ENCODE data around the gene CTSS.
"Not testable (repeated sequence)": the region's sequence is repeated elsewhere in the genome, so short reads cannot be mapped to it uniquely, and the experiment has no call there.

CTSS gene

GRCh38 chr1:150775276-150775675 lies 9.7 kb upstream of the CTSS start:
- Histone ChIP-seq H3K27ac (peak overlapping the region; percentile 96), H3K4me1 (ENCODE audit: control insufficient read depth in 1 of 2, insufficient read depth in 1 of 2, low read depth in 1 of 2, low read length in 1 of 2) (peaks cover 82 to 94% of the 10 kb centered on the region in 2 experiments), H3K36me3 (no peaks in the 10 kb centered on the region), H3K9me3 (no peaks in the 10 kb centered on the region), H3K4me3 (ENCODE audit: low read depth in 1 of 2, low read length in 1 of 2) (no peak overlapping the region), H3K27me3 (no peaks in the 10 kb centered on the region)
- no peak for TF ChIP-seq CTCF (IDR thresholded peaks at IDR 0.05)

- no peak for TF ChIP-seq CTCF (IDR thresholded peaks at IDR 0.05)
- Histone ChIP-seq H3K36me3 (no peaks in the 10 kb centered on the region), H3K4me1 (ENCODE audit: control insufficient read depth in 1 of 2, insufficient read depth in 1 of 2, low read depth in 1 of 2, low read length in 1 of 2) (peaks cover 66 to 90% of the 10 kb centered on the region in 2 experiments), H3K27ac (peak overlapping the region; percentile 99), H3K9me3 (no peaks in the 10 kb centered on the region), H3K4me3 (ENCODE audit: low read depth in 1 of 2, low read length in 1 of 2) (peak overlapping the region in 1 of 2 experiments; percentile 57), H3K27me3 (no peaks in the 10 kb centered on the region)
Measured at GRCh38 chr1:150772326-150772725, 6.7 kb upstream of the CTSS start.

GRCh38 chr1:150767704-150768103 lies 2.1 kb upstream of the CTSS start:
- H3K4me3 ChIP-seq (ENCODE audit: low read depth in 1 of 2, low read length in 1 of 2); H3K27me3 ChIP-seq; H3K9me3 ChIP-seq: not testable (repeated sequence)
- peaks cover 13% of the 10 kb centered on the region for H3K36me3 ChIP-seq
- peaks cover 62 to 71% of the 10 kb centered on the region in 2 experiments for H3K4me1 ChIP-seq (ENCODE audit: control insufficient read depth in 1 of 2, insufficient read depth in 1 of 2, low read depth in 1 of 2, low read length in 1 of 2)
- peak overlapping the region; percentile 48 for H3K27ac ChIP-seq

GRCh38 chr1:150765977-150766301 lies 361 bp upstream of the CTSS start:
- Histone ChIP-seq H3K27ac (peak overlapping the region; percentile 88), H3K4me3 (ENCODE audit: low read depth in 1 of 2, low read length in 1 of 2) (peak overlapping the region; percentile 70 to 78)

GRCh38 chr1:150764617-150765101 lies 919 bp downstream of the CTSS start:
- peak overlapping the region; percentile 88 for H3K27ac ChIP-seq
- peaks cover 60 to 75% of the 10 kb centered on the region in 2 experiments for H3K4me1 ChIP-seq (ENCODE audit: control insufficient read depth in 1 of 2, insufficient read depth in 1 of 2, low read depth in 1 of 2, low read length in 1 of 2)
- TF ChIP-seq CTCF (IDR thresholded peaks at IDR 0.05) = no peak
- no peaks in the 10 kb centered on the region for H3K27me3 ChIP-seq
- peaks cover 23% of the 10 kb centered on the region for H3K36me3 ChIP-seq
- H3K9me3 ChIP-seq = no peaks in the 10 kb centered on the region
- peak overlapping the region; percentile 70 to 78 for H3K4me3 ChIP-seq (ENCODE audit: low read depth in 1 of 2, low read length in 1 of 2)

More at GRCh38 chr1:150765977-150766301, 361 bp upstream of the CTSS start:
- Histone ChIP-seq H3K4me1 (ENCODE audit: control insufficient read depth in 1 of 2, insufficient read depth in 1 of 2, low read depth in 1 of 2, low read length in 1 of 2) (peaks cover 59 to 72% of the 10 kb centered on the region in 2 experiments), H3K36me3 (peaks cover 16% of the 10 kb centered on the region)
- H3K9me3 ChIP-seq, H3K27me3 ChIP-seq: not testable (repeated sequence)

- peak overlapping the region; percentile 70 to 78 for H3K4me3 ChIP-seq (ENCODE audit: low read depth in 1 of 2, low read length in 1 of 2)
- H3K27ac ChIP-seq = peak overlapping the region; percentile 88
- no peaks in the 10 kb centered on the region for H3K27me3 ChIP-seq
- peaks cover 33% of the 10 kb centered on the region for H3K36me3 ChIP-seq
- no peaks in the 10 kb centered on the region for H3K9me3 ChIP-seq
- no peak for TF ChIP-seq CTCF (IDR thresholded peaks at IDR 0.05)
- peaks cover 53 to 79% of the 10 kb centered on the region in 2 experiments for H3K4me1 ChIP-seq (ENCODE audit: control insufficient read depth in 1 of 2, insufficient read depth in 1 of 2, low read depth in 1 of 2, low read length in 1 of 2)
Measured at GRCh38 chr1:150763018-150763417, 2.6 kb downstream of the CTSS start.

- Histone ChIP-seq H3K4me1 (ENCODE audit: control insufficient read depth in 1 of 2, insufficient read depth in 1 of 2, low read depth in 1 of 2, low read length in 1 of 2) (peaks cover 48 to 75% of the 10 kb centered on the region in 2 experiments), H3K27ac (peak overlapping the region; percentile 88), H3K36me3 (peaks cover 37% of the 10 kb centered on the region), H3K9me3 (no peaks in the 10 kb centered on the region), H3K4me3 (ENCODE audit: low read depth in 1 of 2, low read length in 1 of 2) (peak overlapping the region; percentile 70 to 78), H3K27me3 (no peaks in the 10 kb centered on the region)
- TF ChIP-seq CTCF (IDR thresholded peaks at IDR 0.05) = no peak
Measured at GRCh38 chr1:150762552-150762951, 3.0 kb downstream of the CTSS start.
